Measurements from ENCODE around the gene HOXD13. TPM values are rescaled to one million over a fixed set of nuclear protein-coding genes. Genes with fewer than 3 reads are reported as not detected.

The HOXD13 gene
- total RNA-seq (2014; rRNA removed; shearing (Covaris generic)): 5.3 and 7.1 TPM in 2 replicates

GRCh38 chr2:176092270-176093144, at the start of gene HOXD13:
TSS of gene HOXD13 (plus strand) at chr2:176092721. CDS start at chr2:176092891, 170 bp downstream.

GRCh38 chr2:176083796-176084261, 8.7 kb upstream of the HOXD13 start, which contains the start of gene EVX2:
TSS of gene EVX2 (minus strand) at chr2:176083962. CDS start at chr2:176083776, 186 bp downstream.

GRCh38 chr2:176099728-176100546, 7.4 kb downstream of the HOXD13 start, which contains the start of gene HOXD12:
TSS of gene HOXD12 (plus strand) at chr2:176099795. CDS start at chr2:176099802, 7 bp downstream.

GRCh38 chr2:176106581-176107539, 14.3 kb downstream of the HOXD13 start, which contains the start of gene HOXD11:
TSS of gene HOXD11 (plus strand) at chr2:176107280. CDS start at chr2:176107356, 76 bp downstream.

GRCh38 chr2:176115883-176116813, 23.6 kb downstream of the HOXD13 start, which contains the start of gene HOXD10:
TSS of gene HOXD10 (plus strand) at chr2:176116778. CDS start at chr2:176116834, 56 bp downstream.

GRCh38 chr2:176122683-176123410, 30.3 kb downstream of the HOXD13 start, which contains the start of gene HOXD9:
TSS of gene HOXD9 (plus strand) at chr2:176122719. CDS start at chr2:176122769, 50 bp downstream.

GRCh38 chr2:176128982-176129796, 36.7 kb downstream of the HOXD13 start, which contains the start of gene HOXD8:
TSS of gene HOXD8 (plus strand) at chr2:176129705. CDS start at chr2:176130367, 662 bp downstream.

Other genes starting within 250 kb of the HOXD13 start
- gene LNPK, start 90.5 kb upstream of the HOXD13 start, total RNA-seq (2014; rRNA removed; shearing (Covaris generic)): 5.6 and 11.0 TPM in 2 replicates
- gene EVX2, start 8.8 kb upstream of the HOXD13 start, total RNA-seq (2014; rRNA removed; shearing (Covaris generic)): 0.05 TPM in 1 of 2 replicates, not detected in the other
- gene HOXD12, start 7.1 kb downstream of the HOXD13 start, total RNA-seq (2014; rRNA removed; shearing (Covaris generic)): 0.60 TPM in 1 of 2 replicates, not detected in the other
- gene HOXD11, start 14.6 kb downstream of the HOXD13 start, total RNA-seq (2014; rRNA removed; shearing (Covaris generic)): 0.93 TPM in 1 of 2 replicates, not detected in the other
- gene HOXD10, start 24.1 kb downstream of the HOXD13 start, total RNA-seq (2014; rRNA removed; shearing (Covaris generic)): 0.80 and 1.9 TPM in 2 replicates
- gene HOXD9, start 30.0 kb downstream of the HOXD13 start, total RNA-seq (2014; rRNA removed; shearing (Covaris generic)): 5.4 and 5.7 TPM in 2 replicates
- gene HOXD8, start 37.0 kb downstream of the HOXD13 start, total RNA-seq (2014; rRNA removed; shearing (Covaris generic)): 5.3 and 6.7 TPM in 2 replicates
- 0.74 and 1.1 TPM in 2 replicates for gene HOXD4, start 58.8 kb downstream of the HOXD13 start, total RNA-seq (2014; rRNA removed; shearing (Covaris generic))
- 0.90 and 2.7 TPM in 2 replicates for gene HOXD3, start 64.6 kb downstream of the HOXD13 start, total RNA-seq (2014; rRNA removed; shearing (Covaris generic))
- 0.08 TPM in 2 replicates for gene HOXD1, start 95.9 kb downstream of the HOXD13 start, total RNA-seq (2014; rRNA removed; shearing (Covaris generic))
- 33.5 and 35.1 TPM in 2 replicates for gene MTX2, start 176.7 kb downstream of the HOXD13 start, total RNA-seq (2014; rRNA removed; shearing (Covaris generic))

Measured in A375 (cell line).